ENCODE data around the gene NEUROD2.
A peak's percentile ranks its signal among the peaks of the same experiment; 100 is the strongest.

NEUROD2 gene

DNA sequence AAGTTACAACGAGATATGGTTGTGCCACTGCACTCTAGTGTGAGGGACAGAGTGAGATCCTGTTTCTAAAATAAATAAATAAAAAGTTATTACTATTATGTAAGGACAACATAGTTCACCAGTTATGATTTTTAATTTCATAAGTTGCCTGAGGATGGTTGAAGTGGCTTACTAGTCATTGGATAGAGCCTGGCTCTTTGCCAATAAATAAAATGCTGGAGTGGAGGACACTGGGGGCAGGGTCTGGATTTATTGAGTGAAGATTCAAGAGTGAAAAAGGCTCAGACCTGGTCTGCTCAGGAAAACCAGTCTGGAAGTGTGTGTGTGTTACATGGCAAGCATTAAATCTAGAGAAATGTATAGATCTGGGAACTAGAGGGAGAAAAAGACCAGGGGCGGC lies 31.3 kb upstream of the NEUROD2 start:
- no peak for ATAC-seq
- TF ChIP-seq ZFP3 (CRISPR knock-in tag; IDR thresholded peaks at IDR 0.05) (no peak), TOX (CRISPR knock-in tag; IDR thresholded peaks at IDR 0.05; ENCODE audit: borderline replicate concordance) (no peak), SNAI2 (CRISPR knock-in tag; IDR thresholded peaks at IDR 0.05) (no peak), ARNTL (CRISPR knock-in tag; IDR thresholded peaks at IDR 0.05; ENCODE audit: borderline replicate concordance, low read depth) (no peak), BACH2 (CRISPR knock-in tag; IDR thresholded peaks at IDR 0.05; ENCODE audit: borderline replicate concordance) (no peak), ESRRG (CRISPR knock-in tag; IDR thresholded peaks at IDR 0.05) (no peak), CSDC2 (CRISPR knock-in tag; IDR thresholded peaks at IDR 0.05) (no peak), ISL1 (CRISPR knock-in tag; IDR thresholded peaks at IDR 0.05) (no peak), ZFP30 (CRISPR knock-in tag; IDR thresholded peaks at IDR 0.05) (no peak)
- TF ChIP-seq, protein P1, sequence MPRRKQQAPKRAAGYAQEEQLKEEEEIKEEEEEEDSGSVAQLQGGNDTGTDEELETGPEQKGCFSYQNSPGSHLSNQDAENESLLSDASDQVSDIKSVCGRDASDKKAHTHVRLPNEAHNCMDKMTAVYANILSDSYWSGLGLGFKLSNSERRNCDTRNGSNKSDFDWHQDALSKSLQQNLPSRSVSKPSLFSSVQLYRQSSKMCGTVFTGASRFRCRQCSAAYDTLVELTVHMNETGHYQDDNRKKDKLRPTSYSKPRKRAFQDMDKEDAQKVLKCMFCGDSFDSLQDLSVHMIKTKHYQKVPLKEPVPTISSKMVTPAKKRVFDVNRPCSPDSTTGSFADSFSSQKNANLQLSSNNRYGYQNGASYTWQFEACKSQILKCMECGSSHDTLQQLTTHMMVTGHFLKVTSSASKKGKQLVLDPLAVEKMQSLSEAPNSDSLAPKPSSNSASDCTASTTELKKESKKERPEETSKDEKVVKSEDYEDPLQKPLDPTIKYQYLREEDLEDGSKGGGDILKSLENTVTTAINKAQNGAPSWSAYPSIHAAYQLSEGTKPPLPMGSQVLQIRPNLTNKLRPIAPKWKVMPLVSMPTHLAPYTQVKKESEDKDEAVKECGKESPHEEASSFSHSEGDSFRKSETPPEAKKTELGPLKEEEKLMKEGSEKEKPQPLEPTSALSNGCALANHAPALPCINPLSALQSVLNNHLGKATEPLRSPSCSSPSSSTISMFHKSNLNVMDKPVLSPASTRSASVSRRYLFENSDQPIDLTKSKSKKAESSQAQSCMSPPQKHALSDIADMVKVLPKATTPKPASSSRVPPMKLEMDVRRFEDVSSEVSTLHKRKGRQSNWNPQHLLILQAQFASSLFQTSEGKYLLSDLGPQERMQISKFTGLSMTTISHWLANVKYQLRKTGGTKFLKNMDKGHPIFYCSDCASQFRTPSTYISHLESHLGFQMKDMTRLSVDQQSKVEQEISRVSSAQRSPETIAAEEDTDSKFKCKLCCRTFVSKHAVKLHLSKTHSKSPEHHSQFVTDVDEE (CRISPR knock-in tag; IDR thresholded peaks at IDR 0.05): no peak

DNA sequence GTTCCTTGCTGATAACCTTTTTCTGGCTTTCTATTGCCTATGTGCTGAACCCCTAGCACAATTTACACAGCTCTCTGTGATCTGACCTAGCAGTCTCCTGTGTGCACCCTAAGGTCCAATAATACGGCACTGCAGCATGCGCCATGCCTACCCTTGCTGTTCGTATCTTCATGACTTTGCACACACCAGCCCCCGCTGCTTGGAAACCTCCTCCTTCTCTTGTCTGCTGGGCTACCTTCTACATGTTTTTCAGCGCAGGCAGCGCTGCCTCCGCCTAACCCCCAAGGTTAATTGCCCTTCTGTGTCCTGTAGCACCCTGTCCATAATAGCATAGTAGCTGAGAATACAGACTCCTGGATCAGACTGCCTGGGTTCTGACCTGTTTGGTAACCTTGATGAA lies 30.6 kb upstream of the NEUROD2 start:
- TF ChIP-seq ISL1 (CRISPR knock-in tag; IDR thresholded peaks at IDR 0.05): no peak
- TF ChIP-seq SNAI2 (CRISPR knock-in tag; IDR thresholded peaks at IDR 0.05): no peak
- TF ChIP-seq BACH2 (CRISPR knock-in tag; IDR thresholded peaks at IDR 0.05; ENCODE audit: borderline replicate concordance): no peak
- no peak for TF ChIP-seq RARB (CRISPR knock-in tag; IDR thresholded peaks at IDR 0.05)
- TF ChIP-seq ZFP3 (CRISPR knock-in tag; IDR thresholded peaks at IDR 0.05): no peak
- no peak for TF ChIP-seq CSDC2 (CRISPR knock-in tag; IDR thresholded peaks at IDR 0.05)
- no peak for TF ChIP-seq PPARA (CRISPR knock-in tag; IDR thresholded peaks at IDR 0.05; ENCODE audit: borderline replicate concordance)
- TF ChIP-seq, protein P2, sequence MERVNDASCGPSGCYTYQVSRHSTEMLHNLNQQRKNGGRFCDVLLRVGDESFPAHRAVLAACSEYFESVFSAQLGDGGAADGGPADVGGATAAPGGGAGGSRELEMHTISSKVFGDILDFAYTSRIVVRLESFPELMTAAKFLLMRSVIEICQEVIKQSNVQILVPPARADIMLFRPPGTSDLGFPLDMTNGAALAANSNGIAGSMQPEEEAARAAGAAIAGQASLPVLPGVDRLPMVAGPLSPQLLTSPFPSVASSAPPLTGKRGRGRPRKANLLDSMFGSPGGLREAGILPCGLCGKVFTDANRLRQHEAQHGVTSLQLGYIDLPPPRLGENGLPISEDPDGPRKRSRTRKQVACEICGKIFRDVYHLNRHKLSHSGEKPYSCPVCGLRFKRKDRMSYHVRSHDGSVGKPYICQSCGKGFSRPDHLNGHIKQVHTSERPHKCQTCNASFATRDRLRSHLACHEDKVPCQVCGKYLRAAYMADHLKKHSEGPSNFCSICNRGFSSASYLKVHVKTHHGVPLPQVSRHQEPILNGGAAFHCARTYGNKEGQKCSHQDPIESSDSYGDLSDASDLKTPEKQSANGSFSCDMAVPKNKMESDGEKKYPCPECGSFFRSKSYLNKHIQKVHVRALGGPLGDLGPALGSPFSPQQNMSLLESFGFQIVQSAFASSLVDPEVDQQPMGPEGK (CRISPR knock-in tag; IDR thresholded peaks at IDR 0.05; ENCODE audit: borderline replicate concordance): no peak
- TF ChIP-seq, protein P3, sequence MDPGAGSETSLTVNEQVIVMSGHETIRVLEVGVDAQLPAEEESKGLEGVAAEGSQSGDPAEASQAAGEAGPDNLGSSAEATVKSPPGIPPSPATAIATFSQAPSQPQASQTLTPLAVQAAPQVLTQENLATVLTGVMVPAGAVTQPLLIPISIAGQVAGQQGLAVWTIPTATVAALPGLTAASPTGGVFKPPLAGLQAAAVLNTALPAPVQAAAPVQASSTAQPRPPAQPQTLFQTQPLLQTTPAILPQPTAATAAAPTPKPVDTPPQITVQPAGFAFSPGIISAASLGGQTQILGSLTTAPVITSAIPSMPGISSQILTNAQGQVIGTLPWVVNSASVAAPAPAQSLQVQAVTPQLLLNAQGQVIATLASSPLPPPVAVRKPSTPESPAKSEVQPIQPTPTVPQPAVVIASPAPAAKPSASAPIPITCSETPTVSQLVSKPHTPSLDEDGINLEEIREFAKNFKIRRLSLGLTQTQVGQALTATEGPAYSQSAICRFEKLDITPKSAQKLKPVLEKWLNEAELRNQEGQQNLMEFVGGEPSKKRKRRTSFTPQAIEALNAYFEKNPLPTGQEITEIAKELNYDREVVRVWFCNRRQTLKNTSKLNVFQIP (CRISPR knock-in tag; IDR thresholded peaks at IDR 0.05; ENCODE audit: borderline replicate concordance, low read depth): no peak
- no peak for TF ChIP-seq TCF4 (CRISPR knock-in tag; IDR thresholded peaks at IDR 0.05; ENCODE audit: borderline replicate concordance)
- TF ChIP-seq ESRRG (CRISPR knock-in tag; IDR thresholded peaks at IDR 0.05): no peak
- TF ChIP-seq OSR1 (CRISPR knock-in tag; IDR thresholded peaks at IDR 0.05): no peak
- TF ChIP-seq ZC3H10 (CRISPR knock-in tag; IDR thresholded peaks at IDR 0.05): no peak
- TF ChIP-seq ARNTL (CRISPR knock-in tag; IDR thresholded peaks at IDR 0.05; ENCODE audit: borderline replicate concordance, low read depth): no peak
- no peak for TF ChIP-seq ZNF565 (CRISPR knock-in tag; conservative IDR thresholded peaks at IDR 0.05; ENCODE audit: low read depth)
- no peak for ATAC-seq

DNA sequence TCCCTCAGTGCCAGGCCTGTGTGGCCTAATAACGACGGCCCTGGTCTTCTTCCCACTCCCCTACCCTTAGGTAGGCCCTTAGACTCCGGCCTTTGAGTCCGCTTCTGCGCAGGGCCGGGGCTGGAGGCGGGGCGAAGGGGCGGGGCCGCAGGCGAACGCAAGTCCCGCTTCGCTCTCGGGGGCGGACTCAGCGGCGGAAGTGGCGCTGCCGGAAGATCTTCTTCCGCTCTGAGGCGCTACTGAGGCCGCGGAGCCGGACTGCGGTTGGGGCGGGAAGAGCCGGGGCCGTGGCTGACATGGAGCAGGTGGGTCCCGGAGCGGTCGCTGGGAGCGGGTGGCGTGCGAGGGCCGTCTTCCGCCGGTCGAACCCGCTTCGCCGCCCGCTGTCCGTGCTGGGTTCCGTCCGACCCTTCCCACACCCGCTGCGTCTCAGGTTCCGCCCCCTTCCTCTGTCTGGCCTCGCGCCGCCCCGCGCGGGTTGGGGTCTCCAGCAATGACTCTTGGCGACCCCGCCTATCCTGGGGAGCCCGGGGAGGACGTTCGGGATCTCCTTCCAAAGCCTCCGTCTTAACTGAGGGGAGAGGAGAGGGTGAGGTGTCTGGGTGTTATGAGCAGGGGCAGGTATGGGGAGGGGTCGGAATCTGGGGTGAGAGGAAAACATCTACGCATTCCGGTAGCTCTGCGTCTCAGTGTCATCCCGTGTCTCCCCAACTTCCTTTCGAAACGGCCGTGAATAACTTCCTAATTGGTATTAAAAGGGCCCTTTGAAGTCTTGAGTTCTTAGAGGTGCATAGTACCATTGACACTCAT lies 29.4 kb upstream of the NEUROD2 start, which contains the start of gene STARD3:
TSS of gene STARD3 (plus strand) at position 218 of the 810 bp plus-strand sequence. CDS start 16,388 bp downstream, outside the sequence.
- no peak for TF ChIP-seq CSDC2 (CRISPR knock-in tag; IDR thresholded peaks at IDR 0.05)
- no peak for TF ChIP-seq OSR1 (CRISPR knock-in tag; IDR thresholded peaks at IDR 0.05)
- TF ChIP-seq, protein P3 (CRISPR knock-in tag; IDR thresholded peaks at IDR 0.05; ENCODE audit: borderline replicate concordance, low read depth): no peak
- TF ChIP-seq, protein P4, sequence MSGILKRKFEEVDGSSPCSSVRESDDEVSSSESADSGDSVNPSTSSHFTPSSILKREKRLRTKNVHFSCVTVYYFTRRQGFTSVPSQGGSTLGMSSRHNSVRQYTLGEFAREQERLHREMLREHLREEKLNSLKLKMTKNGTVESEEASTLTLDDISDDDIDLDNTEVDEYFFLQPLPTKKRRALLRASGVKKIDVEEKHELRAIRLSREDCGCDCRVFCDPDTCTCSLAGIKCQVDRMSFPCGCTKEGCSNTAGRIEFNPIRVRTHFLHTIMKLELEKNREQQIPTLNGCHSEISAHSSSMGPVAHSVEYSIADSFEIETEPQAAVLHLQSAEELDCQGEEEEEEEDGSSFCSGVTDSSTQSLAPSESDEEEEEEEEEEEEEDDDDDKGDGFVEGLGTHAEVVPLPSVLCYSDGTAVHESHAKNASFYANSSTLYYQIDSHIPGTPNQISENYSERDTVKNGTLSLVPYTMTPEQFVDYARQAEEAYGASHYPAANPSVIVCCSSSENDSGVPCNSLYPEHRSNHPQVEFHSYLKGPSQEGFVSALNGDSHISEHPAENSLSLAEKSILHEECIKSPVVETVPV (CRISPR knock-in tag; IDR thresholded peaks at IDR 0.05): no peak
- no peak for TF ChIP-seq ZFP3 (CRISPR knock-in tag; IDR thresholded peaks at IDR 0.05)
- TF ChIP-seq ARNTL (CRISPR knock-in tag; IDR thresholded peaks at IDR 0.05; ENCODE audit: borderline replicate concordance, low read depth): no peak
- ATAC-seq: peak; percentile 96
